Measurements from ENCODE around the gene TPCN1.

TPCN1 gene

GRCh38 chr12:113286712-113287111, 65.4 kb downstream of the TPCN1 start:
- Histone ChIP-seq H3K36me3 (replicated peaks) (peaks cover 17% of the 10 kb centered on the region), H3K27me3 (replicated peaks) (no peaks in the 10 kb centered on the region), H3K27ac (no peak overlapping the region), H3K4me3 (ENCODE audit: low read depth, low read length) (no peak overlapping the region)
- DNase-seq, result no peak
- in situ Hi-C loops (cut with HindIII; ENCODE audit: low pct_ligation_motif_present, low sequenced_read_pairs), result no loop called here
- no peak for TF ChIP-seq CTCF (IDR thresholded peaks at IDR 0.05; ENCODE audit: low read depth, low read length, missing control alignments)

GRCh38 chr12:113287146-113287898, 66.1 kb downstream of the TPCN1 start:
- TF ChIP-seq CTCF (IDR thresholded peaks at IDR 0.05; ENCODE audit: low read depth, low read length, missing control alignments), result no peak
- H3K27ac ChIP-seq, result no peak overlapping the region
- DNase-seq, result no peak
- H3K27me3 ChIP-seq (replicated peaks), result no peaks in the 10 kb centered on the region
- peaks cover 17% of the 10 kb centered on the region for H3K36me3 ChIP-seq (replicated peaks)
- H3K4me3 ChIP-seq (ENCODE audit: low read depth, low read length), result no peak overlapping the region
- in situ Hi-C loops (cut with HindIII; ENCODE audit: low pct_ligation_motif_present, low sequenced_read_pairs), result no loop called here

- H3K36me3 ChIP-seq (replicated peaks), result peaks cover 17% of the 10 kb centered on the region
- in situ Hi-C loops (cut with HindIII; ENCODE audit: low pct_ligation_motif_present, low sequenced_read_pairs), result no loop called here
Observed at GRCh38 chr12:113287899-113288282, 66.6 kb downstream of the TPCN1 start.

GRCh38 chr12:113289361-113289760, 68.1 kb downstream of the TPCN1 start:
- no peak for TF ChIP-seq CTCF (IDR thresholded peaks at IDR 0.05; ENCODE audit: low read depth, low read length, missing control alignments)
- DNase-seq, result no peak
- H3K27me3 ChIP-seq (replicated peaks), result no peaks in the 10 kb centered on the region
- peaks cover 25% of the 10 kb centered on the region for H3K36me3 ChIP-seq (replicated peaks)
- no peak overlapping the region for H3K27ac ChIP-seq
- in situ Hi-C loops (cut with HindIII; ENCODE audit: low pct_ligation_motif_present, low sequenced_read_pairs), result no loop called here
- H3K4me3 ChIP-seq (ENCODE audit: low read depth, low read length), result no peak overlapping the region

More at GRCh38 chr12:113287899-113288282, 66.6 kb downstream of the TPCN1 start:
- no peak for DNase-seq
- H3K4me3 ChIP-seq (ENCODE audit: low read depth, low read length), result no peak overlapping the region
- H3K27ac ChIP-seq, result no peak overlapping the region
- H3K27me3 ChIP-seq (replicated peaks), result no peaks in the 10 kb centered on the region
- no peak for TF ChIP-seq CTCF (IDR thresholded peaks at IDR 0.05; ENCODE audit: low read depth, low read length, missing control alignments)

- Histone ChIP-seq H3K27ac (no peak overlapping the region), H3K4me3 (ENCODE audit: low read depth, low read length) (no peak overlapping the region), H3K36me3 (replicated peaks) (peaks cover 15% of the 10 kb centered on the region), H3K27me3 (replicated peaks) (no peaks in the 10 kb centered on the region)
- in situ Hi-C loops (cut with HindIII; ENCODE audit: low pct_ligation_motif_present, low sequenced_read_pairs), result no loop called here
- TF ChIP-seq CTCF (IDR thresholded peaks at IDR 0.05; ENCODE audit: low read depth, low read length, missing control alignments), result no peak
- DNase-seq, result no peak
Observed at GRCh38 chr12:113290506-113290905, 69.2 kb downstream of the TPCN1 start.

GRCh38 chr12:113291586-113291985, 70.3 kb downstream of the TPCN1 start:
- H3K4me3 ChIP-seq (ENCODE audit: low read depth, low read length), result no peak overlapping the region
- H3K27me3 ChIP-seq (replicated peaks), result no peaks in the 10 kb centered on the region
- in situ Hi-C loops (cut with HindIII; ENCODE audit: low pct_ligation_motif_present, low sequenced_read_pairs), result no loop called here
- no peak for TF ChIP-seq CTCF (IDR thresholded peaks at IDR 0.05; ENCODE audit: low read depth, low read length, missing control alignments)
- peaks cover 16% of the 10 kb centered on the region for H3K36me3 ChIP-seq (replicated peaks)
- H3K27ac ChIP-seq, result no peak overlapping the region
- no peak for DNase-seq
